ENCODE data around the gene RAMAC. TPM values are rescaled to one million over a fixed set of nuclear protein-coding genes. Genes with fewer than 3 reads are reported as not detected.

RAMAC gene
- total and polyA plus RNA-seq, 2 of the 4 experiments (the other 2 are of a cell fraction) = 23.6 to 29.6 TPM

DNA sequence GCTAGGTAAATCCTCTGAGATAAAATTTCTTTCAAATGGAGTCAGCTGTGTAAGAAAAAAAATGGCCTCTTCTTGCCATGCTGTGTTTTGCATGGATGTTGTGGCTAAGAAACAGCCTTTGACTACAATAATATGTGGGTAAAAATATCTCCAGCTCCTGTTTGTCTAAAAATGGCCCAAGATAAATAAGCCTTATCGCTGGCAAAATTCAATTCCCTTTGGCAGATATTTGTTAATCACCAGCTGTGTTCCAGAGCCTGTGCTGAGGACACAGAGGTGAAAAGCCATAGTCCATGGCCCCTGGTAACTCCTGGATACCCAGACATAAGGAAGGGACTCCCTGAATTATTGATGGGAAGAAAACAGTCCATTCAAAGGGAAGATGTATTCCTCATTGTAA, 15.3 kb upstream of the RAMAC start:
- H3K4ac ChIP-seq (ENCODE audit: low read depth, low read length) = no peak overlapping the region
- H4K91ac ChIP-seq (ENCODE audit: insufficient read depth, low read depth, low read length) = no peak overlapping the region
- DNase-seq (no peak), ATAC-seq (ENCODE audit: low read depth) (no peak)
- H3K56ac ChIP-seq (ENCODE audit: extremely low read depth, insufficient read depth, low read length) = no peak overlapping the region
- no peaks in the 10 kb centered on the region for H3K4me1 ChIP-seq (ENCODE audit: control insufficient read depth, insufficient read depth, low read length)
- H2AK5ac ChIP-seq (ENCODE audit: low read depth, low read length) = no peak overlapping the region
- H4K5ac ChIP-seq (ENCODE audit: low read depth, low read length) = no peak overlapping the region
- H3K4me3 ChIP-seq (ENCODE audit: insufficient read depth, low read depth, low read length) = no peak overlapping the region
- no peak overlapping the region for H3K23ac ChIP-seq (ENCODE audit: low read depth, low read length)
- no TSS peak for BruUV-seq (replicated peaks)
- ChIA-PET POLR2A (ENCODE audit: unreplicated experiment) (no interaction called here), CTCF (no interaction called here)
- H2AK9ac ChIP-seq (replicated peaks; ENCODE audit: low read depth, low read length, poor library complexity) = no peak overlapping the region
- H2BK5ac ChIP-seq (ENCODE audit: low read depth, low read length, poor library complexity, severe bottlenecking) = no peak overlapping the region
- no peak overlapping the region for H3K14ac ChIP-seq (replicated peaks; ENCODE audit: low read depth, low read length)
- no peaks in the 10 kb centered on the region for H3K79me1 ChIP-seq (ENCODE audit: low read depth in 1 of 2, low read length in 2 of 2)
- in situ Hi-C loops (cut with MboI; ENCODE audit: low sequenced_read_pairs) = no loop called here
- H3K36me3 ChIP-seq (ENCODE audit: control insufficient read depth, insufficient read depth, low read length) = no peaks in the 10 kb centered on the region
- H2AFZ ChIP-seq (replicated peaks; ENCODE audit: low read length, poor library complexity) = no peak overlapping the region
- H4K8ac ChIP-seq (ENCODE audit: low read depth in 2 of 2, low read length in 2 of 2) = no peak overlapping the region
- H3K18ac ChIP-seq (ENCODE audit: low read depth, low read length) = no peak overlapping the region
- dilution Hi-C loops (cut with HindIII; ENCODE audit: low sequenced_read_pairs, unreplicated experiment) = no loop called here
- intact Hi-C loops (cut with micrococcal nuclease) = no loop called here
- no peaks in the 10 kb centered on the region for H3K9me1 ChIP-seq (ENCODE audit: insufficient read depth, low read length)
- no peak overlapping the region for H2BK15ac ChIP-seq (ENCODE audit: low read depth, low read length)
- no peak overlapping the region for H3K4me2 ChIP-seq (ENCODE audit: low read depth, low read length)
- H3K27me3 ChIP-seq (ENCODE audit: control insufficient read depth, insufficient read depth, low read length) = no peaks in the 10 kb centered on the region; the same call in 1 of the 2 replicates
- H4K20me1 ChIP-seq (ENCODE audit: insufficient read depth, low read length) = no peaks in the 10 kb centered on the region
- H2BK120ac ChIP-seq (ENCODE audit: low read depth, low read length) = no peak overlapping the region
- no peak for TF ChIP-seq FOS (IDR thresholded peaks at IDR 0.05; ENCODE audit: low read depth, low read length)
- no peak for TF ChIP-seq RFX5 (IDR thresholded peaks at IDR 0.05; ENCODE audit: low read depth, low read length)
- TF ChIP-seq, protein P1, sequence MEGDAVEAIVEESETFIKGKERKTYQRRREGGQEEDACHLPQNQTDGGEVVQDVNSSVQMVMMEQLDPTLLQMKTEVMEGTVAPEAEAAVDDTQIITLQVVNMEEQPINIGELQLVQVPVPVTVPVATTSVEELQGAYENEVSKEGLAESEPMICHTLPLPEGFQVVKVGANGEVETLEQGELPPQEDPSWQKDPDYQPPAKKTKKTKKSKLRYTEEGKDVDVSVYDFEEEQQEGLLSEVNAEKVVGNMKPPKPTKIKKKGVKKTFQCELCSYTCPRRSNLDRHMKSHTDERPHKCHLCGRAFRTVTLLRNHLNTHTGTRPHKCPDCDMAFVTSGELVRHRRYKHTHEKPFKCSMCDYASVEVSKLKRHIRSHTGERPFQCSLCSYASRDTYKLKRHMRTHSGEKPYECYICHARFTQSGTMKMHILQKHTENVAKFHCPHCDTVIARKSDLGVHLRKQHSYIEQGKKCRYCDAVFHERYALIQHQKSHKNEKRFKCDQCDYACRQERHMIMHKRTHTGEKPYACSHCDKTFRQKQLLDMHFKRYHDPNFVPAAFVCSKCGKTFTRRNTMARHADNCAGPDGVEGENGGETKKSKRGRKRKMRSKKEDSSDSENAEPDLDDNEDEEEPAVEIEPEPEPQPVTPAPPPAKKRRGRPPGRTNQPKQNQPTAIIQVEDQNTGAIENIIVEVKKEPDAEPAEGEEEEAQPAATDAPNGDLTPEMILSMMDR (conservative IDR thresholded peaks at IDR 0.05; ENCODE audit: low read depth, low read length) = no peak
- TF ChIP-seq RAD21 (IDR thresholded peaks at IDR 0.05; ENCODE audit: low read length) = no peak
- no peak for TF ChIP-seq MAZ (IDR thresholded peaks at IDR 0.05; ENCODE audit: borderline replicate concordance, low read depth, low read length)
- no peak for TF ChIP-seq POLR2A (IDR thresholded peaks at IDR 0.05; ENCODE audit: low read depth, low read length)
- no peak for TF ChIP-seq CEBPB (IDR thresholded peaks at IDR 0.05; ENCODE audit: low read depth, low read length)
- no peak for TF ChIP-seq MXI1 (IDR thresholded peaks at IDR 0.05; ENCODE audit: borderline replicate concordance, low read depth, low read length)
- TF ChIP-seq RCOR1 (IDR thresholded peaks at IDR 0.05; ENCODE audit: insufficient replicate concordance, low read length) = no peak
- no peak for TF ChIP-seq CHD1 (IDR thresholded peaks at IDR 0.05; ENCODE audit: low read depth, low read length)
- TF ChIP-seq SMC3 (IDR thresholded peaks at IDR 0.05; ENCODE audit: low read depth, low read length) = no peak
- TF ChIP-seq MAFK (IDR thresholded peaks at IDR 0.05; ENCODE audit: low read depth, low read length) = no peak
- no peak overlapping the region for H3K9ac ChIP-seq (ENCODE audit: low read depth, low read length)
- H3K9me3 ChIP-seq (ENCODE audit: control insufficient read depth, insufficient read depth, low read length) = no peaks in the 10 kb centered on the region
- no peak overlapping the region for H3K27ac ChIP-seq (ENCODE audit: insufficient read depth, low read length)
- no CpG with 5 or more reads among the region's 1 CpG for WGBS, 2 experiments (ENCODE audit: extremely low coverage in 2 of 2, insufficient read length in 1 of 2)
- H2BK20ac ChIP-seq (ENCODE audit: low read depth, low read length) = no peak overlapping the region
